ENCODE measurements around the gene OVAAL.

OVAAL gene

GRCh38 chr1:180568184-180568583 lies 9.4 kb downstream of the OVAAL start:
- Histone ChIP-seq H3F3A (ENCODE audit: insufficient read depth, low read length) (no peaks in the 10 kb centered on the region), H2AFZ (ENCODE audit: low read length) (no peak overlapping the region), H3K27ac (ENCODE audit: low read length) (no peak overlapping the region), H3K4me1 (ENCODE audit: low read length) (no peaks in the 10 kb centered on the region), H3K9ac (ENCODE audit: low read length) (no peak overlapping the region), H3K27me3 (replicated peaks; ENCODE audit: insufficient read depth, low read length) (no peaks in the 10 kb centered on the region), H3K9me3 (replicated peaks; ENCODE audit: insufficient read depth, low read length) (no peaks in the 10 kb centered on the region), H3K4me2 (ENCODE audit: low read depth, low read length) (no peak overlapping the region), H3K79me2 (ENCODE audit: low read length) (no peaks in the 10 kb centered on the region), H3K9me2 (replicated peaks; ENCODE audit: insufficient read depth, low read length) (no peaks in the 10 kb centered on the region), H3K36me3 (replicated peaks; ENCODE audit: insufficient read depth, low read length) (no peaks in the 10 kb centered on the region), H3K4me3 (ENCODE audit: low read length) (no peak overlapping the region), H4K20me1 (ENCODE audit: insufficient read depth, low read length) (no peaks in the 10 kb centered on the region)
- DNase-seq, result no peak
- TF ChIP-seq CTCF (IDR thresholded peaks at IDR 0.05; ENCODE audit: low read length) (no peak), EZH2phosphoT487 (IDR thresholded peaks at IDR 0.05; ENCODE audit: low read length) (no peak), EZH2 (optimal IDR thresholded peaks at IDR 0.05; ENCODE audit: low read depth, low read length) (no peak)

- Histone ChIP-seq H3K27ac (ENCODE audit: low read length) (no peak overlapping the region), H3K9ac (ENCODE audit: low read length) (no peak overlapping the region), H3K27me3 (replicated peaks; ENCODE audit: insufficient read depth, low read length) (no peaks in the 10 kb centered on the region), H2AFZ (ENCODE audit: low read length) (no peak overlapping the region), H3K4me3 (ENCODE audit: low read length) (no peak overlapping the region), H3K4me2 (ENCODE audit: low read depth, low read length) (no peak overlapping the region), H4K20me1 (ENCODE audit: insufficient read depth, low read length) (no peaks in the 10 kb centered on the region), H3K79me2 (ENCODE audit: low read length) (no peaks in the 10 kb centered on the region), H3F3A (ENCODE audit: insufficient read depth, low read length) (no peaks in the 10 kb centered on the region), H3K36me3 (replicated peaks; ENCODE audit: insufficient read depth, low read length) (no peaks in the 10 kb centered on the region), H3K4me1 (ENCODE audit: low read length) (peaks cover 9% of the 10 kb centered on the region), H3K9me2 (replicated peaks; ENCODE audit: insufficient read depth, low read length) (no peaks in the 10 kb centered on the region), H3K9me3 (replicated peaks; ENCODE audit: insufficient read depth, low read length) (no peaks in the 10 kb centered on the region)
- no peak for TF ChIP-seq EZH2 (optimal IDR thresholded peaks at IDR 0.05; ENCODE audit: low read depth, low read length)
- no peak for DNase-seq
Measured at GRCh38 chr1:180571060-180571831, 12.5 kb downstream of the OVAAL start.

GRCh38 chr1:180571832-180572636 lies 13.3 kb downstream of the OVAAL start:
- Histone ChIP-seq H3K4me3 (ENCODE audit: low read length) (no peak overlapping the region), H3F3A (ENCODE audit: insufficient read depth, low read length) (no peaks in the 10 kb centered on the region), H3K9ac (ENCODE audit: low read length) (no peak overlapping the region), H3K9me2 (replicated peaks; ENCODE audit: insufficient read depth, low read length) (no peaks in the 10 kb centered on the region), H3K4me1 (ENCODE audit: low read length) (peaks cover 9% of the 10 kb centered on the region), H3K9me3 (replicated peaks; ENCODE audit: insufficient read depth, low read length) (no peaks in the 10 kb centered on the region), H3K27ac (ENCODE audit: low read length) (no peak overlapping the region), H4K20me1 (ENCODE audit: insufficient read depth, low read length) (no peaks in the 10 kb centered on the region), H3K27me3 (replicated peaks; ENCODE audit: insufficient read depth, low read length) (no peaks in the 10 kb centered on the region), H3K79me2 (ENCODE audit: low read length) (no peaks in the 10 kb centered on the region), H3K36me3 (replicated peaks; ENCODE audit: insufficient read depth, low read length) (no peaks in the 10 kb centered on the region), H3K4me2 (ENCODE audit: low read depth, low read length) (no peak overlapping the region), H2AFZ (ENCODE audit: low read length) (no peak overlapping the region)
- TF ChIP-seq CTCF (IDR thresholded peaks at IDR 0.05; ENCODE audit: low read length) (no peak), EZH2phosphoT487 (IDR thresholded peaks at IDR 0.05; ENCODE audit: low read length) (no peak), EZH2 (optimal IDR thresholded peaks at IDR 0.05; ENCODE audit: low read depth, low read length) (no peak)
- no peak for DNase-seq
